Coronary artery (tissue), 2 donors: ENCODE data around the gene RERE.
A peak's percentile ranks its signal among the peaks of the same experiment; 100 is the strongest.

Experiments used
- DNase-seq: peaks from one replicate; pipeline ENCODE4 v3.0.0-alpha.2; 2017; ENCODE audit warnings: low spot score
- H3K27ac ChIP-seq, 2 donors: fragments of 200-600 bp; sonication (generic); one replicate each; pipeline ENCODE4 v1.5.1; 2016 to 2019
- H3K4me3 ChIP-seq: fragments of 200-600 bp; sonication (generic); 2 replicates; pipeline ENCODE4 v1.5.1; 2016; ENCODE audit warnings: mild to moderate bottlenecking, moderate library complexity
- CTCF ChIP-seq: fragments of 200-600 bp; sonication (generic); IDR thresholded peaks from one replicate; pipeline ENCODE4 v1.5.1; 2019; ENCODE audit warnings: antibody characterized with exemption

RERE gene

GRCh38 chr1:8311068-8311718, 506.2 kb downstream of the RERE start:
- DNase-seq, result no peak
- Histone ChIP-seq H3K4me3 (no peak overlapping the region), H3K27ac (peak overlapping the region in 1 of 2 donors; percentile 39)
- TF ChIP-seq CTCF, result no peak

- Histone ChIP-seq H3K27ac (no peak overlapping the region), H3K4me3 (no peak overlapping the region)
- TF ChIP-seq CTCF, result no peak
- DNase-seq, result no peak
These were observed 509.8 kb downstream of the RERE start for GRCh38 chr1:8307628-8308027.

GRCh38 chr1:8303876-8304275, 513.6 kb downstream of the RERE start:
- no peak overlapping the region for H3K4me3 ChIP-seq
- TF ChIP-seq CTCF, result no peak
- H3K27ac ChIP-seq, result peak overlapping the region in 1 of 2 donors; percentile 72
- DNase-seq, result no peak

- Histone ChIP-seq H3K4me3 (no peak overlapping the region), H3K27ac (peak overlapping the region; percentile 28 to 72)
- TF ChIP-seq CTCF, result no peak
- no peak for DNase-seq
These were observed 514.3 kb downstream of the RERE start for GRCh38 chr1:8303141-8303540.
